Measurements from ENCODE around the gene CST7.
"Not testable (repeated sequence)": the region's sequence is repeated elsewhere in the genome, so short reads cannot be mapped to it uniquely, and the experiment has no call there.

The CST7 gene

DNA sequence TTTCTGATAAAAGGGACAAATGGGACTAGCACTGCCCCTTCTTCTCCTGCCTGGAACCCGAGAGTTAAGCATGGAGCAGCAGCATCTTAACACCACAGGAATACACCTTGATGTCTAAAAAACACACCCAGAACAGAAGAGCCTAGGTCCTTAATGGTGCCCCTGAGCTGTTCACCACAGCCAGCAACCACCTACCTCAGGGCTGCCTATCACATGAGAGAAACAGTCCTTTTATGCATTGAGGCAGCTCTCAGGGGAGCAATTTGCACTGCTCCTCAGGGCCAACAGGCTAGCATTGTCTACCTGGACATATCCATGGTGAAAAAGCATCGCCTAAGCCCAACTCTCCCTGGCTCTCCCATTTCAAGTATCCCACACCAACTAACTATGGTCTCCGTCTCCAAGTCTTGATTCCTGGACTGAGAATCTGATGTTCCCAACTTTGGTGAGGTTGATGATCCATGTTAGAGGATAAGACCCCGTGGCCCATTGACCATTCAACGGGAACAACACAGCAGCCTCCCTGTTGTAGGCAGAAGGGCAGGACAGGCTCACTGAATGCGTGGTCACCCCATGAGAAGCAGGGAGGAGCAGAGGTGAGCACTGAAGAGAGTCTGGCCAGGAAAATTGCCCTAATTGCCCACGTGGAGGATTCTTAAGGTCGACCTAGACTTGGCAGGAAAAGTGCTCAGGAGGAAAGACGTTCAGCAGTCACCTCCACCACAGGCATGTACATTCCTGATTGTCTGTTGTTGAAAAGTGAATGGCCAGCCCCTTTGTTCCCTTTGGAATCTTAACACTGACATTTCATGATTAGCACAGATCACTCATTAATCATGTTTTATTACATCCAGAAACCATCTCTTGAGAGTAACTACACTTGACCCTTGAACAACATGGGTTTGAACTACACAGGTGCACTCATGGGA, 47.6 kb downstream of the CST7 start:
- peaks cover 2% of the 10 kb centered on the region in 2 donors for H3K36me3 Mint-ChIP-seq
- peaks cover 24 to 25% of the 10 kb centered on the region in 2 donors for H3K4me1 Mint-ChIP-seq
- H3K27me3 Mint-ChIP-seq, result no peaks in the 10 kb centered on the region
- no peak overlapping the region for H3K27ac Mint-ChIP-seq
- no peak overlapping the region for H3K4me3 Mint-ChIP-seq
- ATAC-seq (replicated peaks) (no peak), DNase-seq (no peak)
- H3K9me3 Mint-ChIP-seq, result no peaks in the 10 kb centered on the region

- H3K27me3 Mint-ChIP-seq, result no peaks in the 10 kb centered on the region
- H3K27ac Mint-ChIP-seq, result no peak overlapping the region
- H3K36me3 Mint-ChIP-seq, result peaks cover 9 to 14% of the 10 kb centered on the region in 2 donors
- H3K4me1 Mint-ChIP-seq, result peaks cover 19 to 23% of the 10 kb centered on the region in 2 donors
- H3K4me3 Mint-ChIP-seq, result no peak overlapping the region
- H3K9me3 Mint-ChIP-seq, result peaks cover 2 to 5% of the 10 kb centered on the region in 2 donors
- ATAC-seq (replicated peaks) (no peak), DNase-seq (no peak)
Measured at GRCh38 chr20:24998121-24998520, 49.1 kb downstream of the CST7 start.

DNA sequence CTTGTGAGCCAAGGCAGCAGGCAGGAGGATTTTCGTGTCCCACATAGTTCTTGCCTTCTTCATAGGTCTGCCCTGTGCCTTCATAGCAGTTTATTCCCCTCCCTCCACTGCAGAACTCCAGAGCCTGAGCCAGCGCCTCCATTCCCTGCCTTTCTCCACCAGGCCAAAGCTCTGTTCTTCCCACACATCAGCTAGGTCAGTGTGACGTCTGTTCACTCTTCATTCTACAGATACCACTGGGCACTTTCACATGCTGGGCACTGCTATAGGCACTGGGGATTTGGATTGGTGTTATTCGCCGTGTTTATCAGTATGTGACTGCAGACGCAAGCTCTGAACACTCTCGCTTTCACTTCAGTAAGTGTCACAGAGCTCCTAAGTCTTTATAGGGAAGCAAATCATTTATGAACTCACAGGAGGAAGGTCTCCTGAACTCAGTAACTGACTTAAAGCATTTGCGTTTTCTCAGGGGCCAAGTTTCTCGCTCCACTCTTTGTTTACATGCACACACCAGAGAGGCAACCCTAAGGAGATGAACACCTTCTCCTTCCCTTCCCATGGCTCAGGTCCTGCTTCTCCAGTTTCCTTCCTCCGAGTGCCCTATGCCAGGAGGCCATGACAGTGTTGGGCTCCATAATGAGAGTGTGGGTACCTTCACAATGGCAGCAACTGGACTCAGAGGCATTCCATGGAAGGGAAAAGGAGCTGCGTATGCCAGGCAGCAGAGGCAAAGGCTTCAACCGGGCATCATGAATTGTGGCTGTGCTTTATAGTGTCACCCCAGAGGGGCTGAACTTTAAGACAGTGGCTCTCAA, 49.8 kb downstream of the CST7 start:
- Mint-ChIP-seq H3K9me3 (peaks cover 2 to 5% of the 10 kb centered on the region in 2 donors), H3K36me3 (peaks cover 12 to 14% of the 10 kb centered on the region in 2 donors), H3K27me3 (no peaks in the 10 kb centered on the region), H3K4me1 (peaks cover 14 to 20% of the 10 kb centered on the region in 2 donors), H3K4me3 (no peak overlapping the region), H3K27ac (peak overlapping the region; percentile 42)
- DNase-seq (no peak), ATAC-seq (replicated peaks) (no peak)

DNA sequence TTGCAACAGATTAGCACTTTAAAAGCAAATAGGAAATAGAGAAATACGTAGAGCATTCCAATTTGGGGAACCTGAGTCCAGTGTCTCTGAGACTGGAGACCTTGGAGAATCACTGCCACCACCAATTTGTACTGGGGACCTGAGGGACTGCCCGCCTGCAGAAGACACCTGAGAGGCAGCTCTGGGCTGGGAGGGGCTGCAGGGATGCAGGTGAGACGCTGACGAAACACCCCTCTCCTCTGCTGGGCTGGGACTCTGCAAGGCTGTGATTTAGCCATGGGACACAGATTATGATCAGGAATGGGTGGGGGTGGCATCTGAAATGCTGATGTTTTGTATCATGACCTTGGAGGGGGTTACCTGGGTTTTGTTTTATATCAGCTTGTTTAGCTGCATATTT, 50.5 kb downstream of the CST7 start:
- Mint-ChIP-seq H3K4me3 (no peak overlapping the region), H3K36me3 (peaks cover 14% of the 10 kb centered on the region in 2 donors), H3K9me3 (peaks cover 2 to 5% of the 10 kb centered on the region in 2 donors), H3K27me3 (no peaks in the 10 kb centered on the region), H3K4me1 (peaks cover 7 to 16% of the 10 kb centered on the region in 2 donors), H3K27ac (no peak overlapping the region)
- ATAC-seq (replicated peaks), result no peak
- DNase-seq, result no peak

GRCh38 chr20:25000268-25000801, 51.3 kb downstream of the CST7 start:
- Mint-ChIP-seq H3K4me1 (peaks cover 0 to 8% of the 10 kb centered on the region in 2 donors), H3K4me3 (no peak overlapping the region), H3K9me3 (peaks cover 2 to 5% of the 10 kb centered on the region in 2 donors), H3K36me3 (peaks cover 14% of the 10 kb centered on the region in 2 donors), H3K27me3 (no peaks in the 10 kb centered on the region), H3K27ac (peak overlapping the region; percentile 25)
- ATAC-seq (replicated peaks) (no peak), DNase-seq (no peak)

GRCh38 chr20:25001323-25001722, 52.3 kb downstream of the CST7 start:
- H3K4me1 Mint-ChIP-seq; H3K4me3 Mint-ChIP-seq; H3K27me3 Mint-ChIP-seq; H3K9me3 Mint-ChIP-seq; ATAC-seq (replicated peaks); DNase-seq; H3K27ac Mint-ChIP-seq: not testable (repeated sequence)
- H3K36me3 Mint-ChIP-seq, result peaks cover 20% of the 10 kb centered on the region in 2 donors

GRCh38 chr20:25003002-25003401, 53.9 kb downstream of the CST7 start:
- Mint-ChIP-seq H3K4me1 (peaks cover 0 to 8% of the 10 kb centered on the region in 2 donors), H3K4me3 (no peak overlapping the region), H3K27ac (no peak overlapping the region), H3K36me3 (peaks cover 28 to 35% of the 10 kb centered on the region in 2 donors), H3K9me3 (peaks cover 2 to 5% of the 10 kb centered on the region in 2 donors), H3K27me3 (no peaks in the 10 kb centered on the region)
- DNase-seq (no peak), ATAC-seq (replicated peaks) (no peak)

GRCh38 chr20:25005220-25005619, 56.2 kb downstream of the CST7 start:
- DNase-seq (no peak), ATAC-seq (replicated peaks) (no peak)
- H3K4me3 Mint-ChIP-seq, result no peak overlapping the region
- peaks cover 0 to 3% of the 10 kb centered on the region in 2 donors for H3K4me1 Mint-ChIP-seq
- peaks cover 2 to 5% of the 10 kb centered on the region in 2 donors for H3K9me3 Mint-ChIP-seq
- no peaks in the 10 kb centered on the region for H3K27me3 Mint-ChIP-seq
- H3K36me3 Mint-ChIP-seq, result peaks cover 35 to 44% of the 10 kb centered on the region in 2 donors
- H3K27ac Mint-ChIP-seq, result no peak overlapping the region

DNA sequence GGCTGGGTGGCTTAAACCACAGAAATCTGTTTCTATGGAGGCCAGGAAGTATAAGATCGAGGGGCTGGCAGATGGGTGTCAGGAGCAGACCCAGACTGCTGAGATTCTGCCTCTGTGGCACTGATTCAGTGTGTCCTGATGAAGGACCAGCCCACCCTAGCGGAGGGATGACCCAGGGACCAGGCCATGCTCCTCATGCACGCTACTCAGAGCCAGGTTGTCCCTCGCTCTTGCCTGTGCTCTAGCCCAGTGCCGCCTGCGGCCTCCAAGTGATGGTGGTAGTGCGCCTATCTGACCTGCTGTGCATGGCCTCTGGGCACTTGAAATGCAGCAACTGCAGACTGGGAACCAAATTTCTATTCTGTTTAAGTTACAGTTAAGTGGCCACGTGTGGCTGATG, 56.6 kb downstream of the CST7 start:
- H3K4me1 Mint-ChIP-seq, result no peaks in the 10 kb centered on the region

DNA sequence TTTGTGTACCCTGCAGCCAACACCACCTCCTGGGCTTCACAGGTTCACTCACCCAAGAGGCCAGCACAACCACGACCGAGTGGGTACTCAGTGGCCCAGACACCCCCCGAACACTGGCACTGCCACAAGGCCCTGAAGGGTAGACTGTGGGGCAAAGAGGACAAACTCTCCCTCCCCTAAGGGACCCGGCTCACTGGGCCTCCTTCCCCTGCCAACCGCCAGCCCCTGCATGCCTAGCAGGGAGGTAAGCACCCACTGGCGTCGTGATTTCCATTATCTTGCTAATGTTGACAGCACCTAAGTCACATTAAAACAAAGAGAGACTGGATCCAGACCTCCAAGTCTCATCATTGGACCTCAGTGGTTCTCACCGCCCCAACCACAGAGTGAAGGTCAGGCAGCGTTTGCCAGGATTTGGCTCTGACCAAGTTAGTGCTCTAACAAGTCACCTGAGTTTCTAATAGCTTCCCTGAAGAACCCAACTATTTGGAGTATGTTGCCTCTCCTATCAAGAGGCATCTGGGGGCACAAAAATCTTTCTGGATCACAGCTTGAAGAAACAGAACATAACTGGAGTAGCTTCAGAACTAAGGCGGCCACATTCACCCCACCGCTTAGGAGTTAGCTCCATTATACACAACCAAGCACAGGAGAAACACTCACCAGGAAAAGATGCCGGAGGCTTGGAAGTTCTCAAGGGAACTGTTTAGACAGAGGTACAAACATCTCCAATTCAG, 57.5 kb downstream of the CST7 start:
- DNase-seq, result no peak

More for the DNA sequence above, 56.6 kb downstream of the CST7 start:
- Mint-ChIP-seq H3K27ac (no peak overlapping the region), H3K36me3 (peaks cover 38 to 48% of the 10 kb centered on the region in 2 donors), H3K9me3 (peaks cover 2 to 5% of the 10 kb centered on the region in 2 donors), H3K4me3 (no peak overlapping the region), H3K27me3 (no peaks in the 10 kb centered on the region)
- no peak for ATAC-seq (replicated peaks)
- DNase-seq, result no peak

DNA sequence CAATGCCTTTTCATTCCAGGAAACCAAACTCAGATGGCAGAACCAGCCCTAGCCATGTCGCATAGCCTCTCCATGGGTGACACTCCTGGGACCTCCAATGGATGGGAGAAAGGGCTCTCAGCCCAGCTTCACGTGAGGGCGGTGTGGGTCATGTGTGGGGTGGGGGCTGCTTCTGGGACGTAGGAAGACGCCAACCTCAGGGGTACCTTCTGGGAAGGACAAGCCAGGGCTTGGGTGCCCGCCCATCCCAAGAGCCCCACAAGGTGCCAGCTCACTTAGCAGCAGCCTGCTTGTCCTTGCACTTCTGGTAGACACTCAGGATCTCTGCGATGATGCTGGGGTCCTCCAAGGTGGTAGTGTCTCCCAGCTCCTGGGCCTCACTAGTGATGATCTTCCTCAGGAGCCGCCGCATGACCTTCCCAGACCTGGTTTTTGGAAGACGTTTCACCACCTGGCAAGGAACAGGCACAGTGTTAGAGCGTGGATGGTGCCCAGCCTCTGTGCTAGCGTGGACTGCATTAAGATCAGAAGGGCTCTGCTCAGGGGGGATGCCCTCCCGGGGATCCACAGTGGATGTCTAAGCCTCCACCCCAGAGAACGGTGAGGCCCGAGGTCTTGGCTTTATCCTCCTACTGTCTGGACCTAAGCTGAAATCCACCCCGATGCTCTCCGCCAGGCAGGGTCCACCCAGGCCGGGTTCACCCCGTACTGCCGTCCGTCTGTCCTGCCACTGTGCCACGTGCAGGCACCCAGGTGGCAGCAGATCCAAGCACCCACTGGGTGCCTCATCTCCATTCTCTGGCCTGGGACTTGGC, 58.6 kb downstream of the CST7 start:
- no peak for ATAC-seq (replicated peaks)
- H3K27me3 Mint-ChIP-seq, result no peaks in the 10 kb centered on the region
- DNase-seq, result no peak
- peaks cover 2 to 4% of the 10 kb centered on the region in 2 donors for H3K9me3 Mint-ChIP-seq
- H3K4me1 Mint-ChIP-seq, result no peaks in the 10 kb centered on the region
- no peak overlapping the region for H3K4me3 Mint-ChIP-seq
- H3K27ac Mint-ChIP-seq, result no peak overlapping the region
- H3K36me3 Mint-ChIP-seq, result peaks cover 34 to 38% of the 10 kb centered on the region in 2 donors

More for the DNA sequence above, 57.5 kb downstream of the CST7 start:
- Mint-ChIP-seq H3K9me3 (peaks cover 2 to 5% of the 10 kb centered on the region in 2 donors), H3K4me1 (no peaks in the 10 kb centered on the region), H3K36me3 (peaks cover 39 to 48% of the 10 kb centered on the region in 2 donors), H3K4me3 (no peak overlapping the region), H3K27ac (no peak overlapping the region), H3K27me3 (no peaks in the 10 kb centered on the region)
- ATAC-seq (replicated peaks), result no peak

DNA sequence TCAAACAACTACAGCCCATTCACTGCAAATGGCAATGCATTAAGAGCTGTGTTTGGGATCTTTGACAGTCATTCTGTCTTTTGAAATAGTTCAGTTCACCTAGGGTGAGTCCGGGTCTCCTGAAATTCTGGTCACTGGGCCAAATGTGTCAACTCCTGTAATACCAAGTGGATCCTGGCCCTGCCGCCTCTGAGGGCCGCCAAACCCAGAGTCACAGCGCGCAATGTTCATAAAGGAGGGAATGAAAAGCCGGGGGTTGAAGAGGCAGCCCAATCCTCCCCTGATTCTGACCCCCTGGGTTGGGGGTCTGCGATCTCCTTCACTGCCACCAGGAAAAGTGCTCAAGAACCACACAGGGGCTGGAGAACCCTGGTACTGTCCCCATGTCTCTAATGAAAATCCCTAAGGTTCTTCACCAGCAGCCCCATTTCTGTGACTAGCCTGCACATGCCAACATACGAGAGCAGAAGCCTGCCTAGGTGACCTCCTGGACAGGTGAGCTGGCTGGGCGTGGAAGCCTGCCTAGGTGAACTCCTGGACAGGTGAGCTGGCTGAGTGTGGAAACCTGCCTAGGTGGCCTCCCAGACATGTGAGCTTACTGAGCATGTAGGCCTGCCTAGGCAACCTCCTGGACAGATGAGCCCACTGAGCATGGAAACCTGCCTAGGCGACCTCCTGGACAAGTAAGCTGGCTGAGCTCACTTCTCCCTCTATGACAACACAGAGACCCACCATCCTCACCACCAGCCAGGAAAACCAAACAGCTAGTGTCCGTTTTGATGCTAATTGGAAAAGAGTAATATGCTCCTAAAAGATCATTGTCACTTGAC, 59.5 kb downstream of the CST7 start:
- ATAC-seq (replicated peaks) (no peak), DNase-seq (no peak)
- Mint-ChIP-seq H3K27me3 (no peaks in the 10 kb centered on the region), H3K27ac (no peak overlapping the region), H3K4me1 (no peaks in the 10 kb centered on the region), H3K9me3 (no peaks in the 10 kb centered on the region), H3K36me3 (peaks cover 27 to 38% of the 10 kb centered on the region in 2 donors), H3K4me3 (no peak overlapping the region)

All from stimulated activated naive B cell treated with anti-CD40 and anti-IgM and Interleukin-4, amounts not matched to agents 10 μg/mL and 1 μg/mL and 100 μg/mL, for 72 hours (primary cell).